Stimulated activated memory B cell treated with anti-CD40 and anti-IgM and Interleukin-4, amounts not matched to agents 10 μg/mL and 1 μg/mL and 100 μg/mL, for 72 hours (primary cell): ENCODE measurements around the gene COX6A1.

Source experiments
- ATAC-seq: fragments of 150-1000 bp; cut with Tn5 transposase; 2 replicates; pipeline ENCODE4 v1.10.0; 2021
- H3K27ac Mint-ChIP-seq: one replicate; pipeline ENCODE4 v1.8.0; 2022; ENCODE audit warnings: mild to moderate bottlenecking, mixed read lengths
- H3K27me3 Mint-ChIP-seq: one replicate; pipeline ENCODE4 v1.8.0; 2022; ENCODE audit warnings: mixed read lengths
- H3K36me3 Mint-ChIP-seq: one replicate; pipeline ENCODE4 v1.8.0; 2022; ENCODE audit warnings: mixed read lengths
- H3K4me1 Mint-ChIP-seq: one replicate; pipeline ENCODE4 v1.8.0; 2022; ENCODE audit warnings: mixed read lengths
- H3K4me3 Mint-ChIP-seq: one replicate; pipeline ENCODE4 v1.8.0; 2022; ENCODE audit warnings: mild to moderate bottlenecking, moderate library complexity, mixed read lengths
- H3K9me3 Mint-ChIP-seq: one replicate; pipeline ENCODE4 v1.8.0; 2022; ENCODE audit warnings: mixed read lengths

Gene COX6A1

DNA sequence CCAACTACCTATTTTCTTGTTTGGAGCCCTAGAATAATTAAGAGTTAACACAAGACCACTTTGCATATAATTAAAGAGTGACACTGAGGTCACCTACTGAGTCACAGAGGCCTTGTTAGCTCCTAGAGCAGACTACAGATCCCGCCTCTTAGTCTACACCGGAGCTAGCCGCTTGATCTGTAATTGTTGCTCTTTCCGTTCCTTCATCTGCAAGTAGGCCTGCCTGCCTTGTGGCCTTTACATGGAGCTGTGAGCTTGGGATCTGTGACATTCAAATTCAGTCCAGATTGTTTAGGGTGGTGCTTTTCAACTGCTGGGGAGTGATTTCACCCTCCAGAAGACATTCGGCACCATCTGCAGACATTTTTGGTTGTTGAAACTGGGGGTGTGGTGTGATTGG is 52.4 kb downstream of the COX6A1 start:
- Mint-ChIP-seq H3K36me3 (peaks cover 22% of the 10 kb centered on the region), H3K27me3 (no peaks in the 10 kb centered on the region), H3K9me3 (no peaks in the 10 kb centered on the region), H3K4me3 (no peak overlapping the region), H3K4me1 (peaks cover 6% of the 10 kb centered on the region), H3K27ac (peak overlapping the region; percentile 42)
- ATAC-seq: no peak
